ENCODE measurements around the gene TRIM15. TPM values are rescaled to one million over a fixed set of nuclear protein-coding genes. Genes with fewer than 3 reads are reported as not detected.

TRIM15 gene
- total and polyA plus RNA-seq, 9 of the 15 experiments (the other 6 are each of a cell fraction or from before 2014, with no cell fraction given) = 0.06 to 2.6 (median 0.83) TPM

GRCh38 chr6:30144811-30145210, 18.5 kb upstream of the TRIM15 start:
- no peaks in the 10 kb centered on the region for H3K4me1 ChIP-seq (replicated peaks in 1 of 2; ENCODE audit: control insufficient read depth in 2 of 2, insufficient read depth in 2 of 2, low read length in 2 of 2)
- no peaks in the 10 kb centered on the region for H3K36me3 ChIP-seq (ENCODE audit: control insufficient read depth, insufficient read depth, low read length)
- no peak overlapping the region for H3K4me2 ChIP-seq (ENCODE audit: insufficient read depth, low read length)
- no peak for TF ChIP-seq CREB1 (IDR thresholded peaks at IDR 0.05)
- TF ChIP-seq CREB1 (CRISPR knock-in tag; IDR thresholded peaks at IDR 0.05) = 0 out of 2 replicates have a peak, but pooled peaks have one; percentile 22
- 0 out of 2 replicates have a peak, but pooled peaks have one; percentile 24 for TF ChIP-seq ATF7 (IDR thresholded peaks at IDR 0.05)
- TF ChIP-seq CREM (IDR thresholded peaks at IDR 0.05; ENCODE audit: low read depth) = peak; percentile 43; the same call in 1 of the 2 replicates
- TF ChIP-seq OTX1 (CRISPR knock-in tag; IDR thresholded peaks at IDR 0.05) = no peak
- TF ChIP-seq ATF3 (IDR thresholded peaks at IDR 0.05) = 0 out of 2 replicates have a peak, but pooled peaks have one; percentile 25
- no peak for TF ChIP-seq ATF3 (CRISPR knock-in tag; conservative IDR thresholded peaks at IDR 0.05)
- no peaks in the 10 kb centered on the region for H3K9me1 ChIP-seq (ENCODE audit: control insufficient read depth, insufficient read depth, low read length)
- no TSS peak for BruUV-seq (replicated peaks)
- H3K4me3 ChIP-seq = no peak overlapping the region
- no peaks in the 10 kb centered on the region for H3K9me3 ChIP-seq (replicated peaks; ENCODE audit: control insufficient read depth, insufficient read depth, low read depth, low read length)
- H3K27ac ChIP-seq (ENCODE audit: extremely low read depth, low read depth, low read length) = no peak overlapping the region
- ChIA-PET CTCF (ENCODE audit: low intra/inter-chr PET ratio) (no interaction called here), POLR2A (interaction anchor here (0.5 kb wide), 1 partner anchor 472 kb away, joined by 3 read pairs; no protein-coding TSS in a partner anchor)
- FAIRE-seq (no peak), DNase-seq (ENCODE audit: extremely low read depth in 1 of 4, low spot score in 3 of 4) (no peak), ATAC-seq (no peak)
- H3K9ac ChIP-seq (ENCODE audit: insufficient read depth in 1 of 2, low read depth in 2 of 2, low read length in 2 of 2) = no peak overlapping the region
- H4K20me1 ChIP-seq (replicated peaks; ENCODE audit: control insufficient read depth, insufficient read depth, low read length) = no peaks in the 10 kb centered on the region
- in situ Hi-C loops (cut with MboI) (no loop called here), intact Hi-C loops (cut with micrococcal nuclease) (no loop called here)
- H2AFZ ChIP-seq (ENCODE audit: low read depth, low read length) = peak overlapping the region; percentile 21; the same call in 1 of the 2 replicates
- H3K27me3 ChIP-seq (ENCODE audit: control insufficient read depth in 2 of 2, insufficient read depth in 2 of 2, low read length in 2 of 2) = peaks cover 5 to 30% of the 10 kb centered on the region in 2 experiments
- H3K79me2 ChIP-seq (ENCODE audit: control insufficient read depth, insufficient read depth, low read length) = no peaks in the 10 kb centered on the region
- 2% methylated on average over 6 of the region's 6 CpGs for WGBS (ENCODE audit: insufficient coverage, low coverage, missing lambda C conversion rate)

Measured in K562 (cell line).